Measurements from ENCODE around the gene ADAM12.

DNA sequence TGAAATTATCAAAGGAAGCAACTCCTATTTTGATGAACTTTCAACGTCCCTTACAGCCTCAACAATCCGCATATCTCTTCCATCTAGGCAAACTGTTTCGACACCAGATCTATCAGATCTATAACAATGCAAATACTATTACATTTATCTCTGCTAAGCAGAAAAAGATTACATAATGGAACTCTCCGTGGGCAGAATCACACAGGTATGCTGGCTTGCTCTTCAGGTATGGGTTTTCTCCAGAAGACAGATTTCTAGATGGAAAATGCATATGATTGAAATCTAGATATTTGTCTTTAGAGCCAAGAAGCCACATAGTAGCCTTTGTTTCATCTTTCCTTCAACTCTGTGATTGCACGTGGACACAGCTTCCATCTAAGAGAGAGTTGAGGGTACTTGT is 38.6 kb downstream of the ADAM12 start:
- TF ChIP-seq, protein P1, sequence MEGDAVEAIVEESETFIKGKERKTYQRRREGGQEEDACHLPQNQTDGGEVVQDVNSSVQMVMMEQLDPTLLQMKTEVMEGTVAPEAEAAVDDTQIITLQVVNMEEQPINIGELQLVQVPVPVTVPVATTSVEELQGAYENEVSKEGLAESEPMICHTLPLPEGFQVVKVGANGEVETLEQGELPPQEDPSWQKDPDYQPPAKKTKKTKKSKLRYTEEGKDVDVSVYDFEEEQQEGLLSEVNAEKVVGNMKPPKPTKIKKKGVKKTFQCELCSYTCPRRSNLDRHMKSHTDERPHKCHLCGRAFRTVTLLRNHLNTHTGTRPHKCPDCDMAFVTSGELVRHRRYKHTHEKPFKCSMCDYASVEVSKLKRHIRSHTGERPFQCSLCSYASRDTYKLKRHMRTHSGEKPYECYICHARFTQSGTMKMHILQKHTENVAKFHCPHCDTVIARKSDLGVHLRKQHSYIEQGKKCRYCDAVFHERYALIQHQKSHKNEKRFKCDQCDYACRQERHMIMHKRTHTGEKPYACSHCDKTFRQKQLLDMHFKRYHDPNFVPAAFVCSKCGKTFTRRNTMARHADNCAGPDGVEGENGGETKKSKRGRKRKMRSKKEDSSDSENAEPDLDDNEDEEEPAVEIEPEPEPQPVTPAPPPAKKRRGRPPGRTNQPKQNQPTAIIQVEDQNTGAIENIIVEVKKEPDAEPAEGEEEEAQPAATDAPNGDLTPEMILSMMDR (conservative IDR thresholded peaks at IDR 0.05; ENCODE audit: low read depth in 2 of 2): no peak
- no peak for TF ChIP-seq POLR2AphosphoS5 (IDR thresholded peaks at IDR 0.05; ENCODE audit: low read depth)
- TF ChIP-seq, protein P2, sequence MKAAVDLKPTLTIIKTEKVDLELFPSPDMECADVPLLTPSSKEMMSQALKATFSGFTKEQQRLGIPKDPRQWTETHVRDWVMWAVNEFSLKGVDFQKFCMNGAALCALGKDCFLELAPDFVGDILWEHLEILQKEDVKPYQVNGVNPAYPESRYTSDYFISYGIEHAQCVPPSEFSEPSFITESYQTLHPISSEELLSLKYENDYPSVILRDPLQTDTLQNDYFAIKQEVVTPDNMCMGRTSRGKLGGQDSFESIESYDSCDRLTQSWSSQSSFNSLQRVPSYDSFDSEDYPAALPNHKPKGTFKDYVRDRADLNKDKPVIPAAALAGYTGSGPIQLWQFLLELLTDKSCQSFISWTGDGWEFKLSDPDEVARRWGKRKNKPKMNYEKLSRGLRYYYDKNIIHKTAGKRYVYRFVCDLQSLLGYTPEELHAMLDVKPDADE (IDR thresholded peaks at IDR 0.05): no peak
- no peak for TF ChIP-seq NANOG (IDR thresholded peaks at IDR 0.05; ENCODE audit: borderline replicate concordance)
- no peak for TF ChIP-seq JUNB (IDR thresholded peaks at IDR 0.05; ENCODE audit: unreplicated experiment)
- TF ChIP-seq, protein P3, sequence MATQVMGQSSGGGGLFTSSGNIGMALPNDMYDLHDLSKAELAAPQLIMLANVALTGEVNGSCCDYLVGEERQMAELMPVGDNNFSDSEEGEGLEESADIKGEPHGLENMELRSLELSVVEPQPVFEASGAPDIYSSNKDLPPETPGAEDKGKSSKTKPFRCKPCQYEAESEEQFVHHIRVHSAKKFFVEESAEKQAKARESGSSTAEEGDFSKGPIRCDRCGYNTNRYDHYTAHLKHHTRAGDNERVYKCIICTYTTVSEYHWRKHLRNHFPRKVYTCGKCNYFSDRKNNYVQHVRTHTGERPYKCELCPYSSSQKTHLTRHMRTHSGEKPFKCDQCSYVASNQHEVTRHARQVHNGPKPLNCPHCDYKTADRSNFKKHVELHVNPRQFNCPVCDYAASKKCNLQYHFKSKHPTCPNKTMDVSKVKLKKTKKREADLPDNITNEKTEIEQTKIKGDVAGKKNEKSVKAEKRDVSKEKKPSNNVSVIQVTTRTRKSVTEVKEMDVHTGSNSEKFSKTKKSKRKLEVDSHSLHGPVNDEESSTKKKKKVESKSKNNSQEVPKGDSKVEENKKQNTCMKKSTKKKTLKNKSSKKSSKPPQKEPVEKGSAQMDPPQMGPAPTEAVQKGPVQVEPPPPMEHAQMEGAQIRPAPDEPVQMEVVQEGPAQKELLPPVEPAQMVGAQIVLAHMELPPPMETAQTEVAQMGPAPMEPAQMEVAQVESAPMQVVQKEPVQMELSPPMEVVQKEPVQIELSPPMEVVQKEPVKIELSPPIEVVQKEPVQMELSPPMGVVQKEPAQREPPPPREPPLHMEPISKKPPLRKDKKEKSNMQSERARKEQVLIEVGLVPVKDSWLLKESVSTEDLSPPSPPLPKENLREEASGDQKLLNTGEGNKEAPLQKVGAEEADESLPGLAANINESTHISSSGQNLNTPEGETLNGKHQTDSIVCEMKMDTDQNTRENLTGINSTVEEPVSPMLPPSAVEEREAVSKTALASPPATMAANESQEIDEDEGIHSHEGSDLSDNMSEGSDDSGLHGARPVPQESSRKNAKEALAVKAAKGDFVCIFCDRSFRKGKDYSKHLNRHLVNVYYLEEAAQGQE (IDR thresholded peaks at IDR 0.05; ENCODE audit: unreplicated experiment): no peak
- no peak for TF ChIP-seq EZH2 (IDR thresholded peaks at IDR 0.05; ENCODE audit: low read depth, unreplicated experiment)
